Uterus (tissue), 2 donors: ENCODE measurements around the gene COL5A1.

ENCODE experiments used
- CTCF ChIP-seq, 4 experiments: fragments of 200-600 bp in 2 of 4; fragments of 450-650 bp in 2 of 4; sonication (generic) in 2 of 4; IDR thresholded peaks; one replicate each; pipeline ENCODE4 v1.5.1; 2016 to 2019; ENCODE audit warnings: antibody characterized with exemption in 4 of 4, mild to moderate bottlenecking in 2 of 4, moderate library complexity in 1 of 4
- POLR2A ChIP-seq, 2 donors: fragments of 450-650 bp; IDR thresholded peaks; one replicate each; pipeline ENCODE4 v1.6.1; 2016; ENCODE audit warnings: antibody characterized with exemption in 2 of 2, mild to moderate bottlenecking in 1 of 2, moderate library complexity in 1 of 2

- TF ChIP-seq CTCF (IDR thresholded peaks at IDR 0.05): no peak
- no peak for TF ChIP-seq POLR2A (IDR thresholded peaks at IDR 0.05)
Measured at GRCh38 chr9:134846187-134846586, 204.6 kb downstream of the COL5A1 start.
